ENCODE results near the gene KAT6B. TPM values are rescaled to one million over a fixed set of nuclear protein-coding genes. Genes with fewer than 3 reads are reported as not detected.

Gene KAT6B
- total and polyA plus RNA-seq, 4 donors, result 5.0 to 161 (median 21.0) TPM

DNA sequence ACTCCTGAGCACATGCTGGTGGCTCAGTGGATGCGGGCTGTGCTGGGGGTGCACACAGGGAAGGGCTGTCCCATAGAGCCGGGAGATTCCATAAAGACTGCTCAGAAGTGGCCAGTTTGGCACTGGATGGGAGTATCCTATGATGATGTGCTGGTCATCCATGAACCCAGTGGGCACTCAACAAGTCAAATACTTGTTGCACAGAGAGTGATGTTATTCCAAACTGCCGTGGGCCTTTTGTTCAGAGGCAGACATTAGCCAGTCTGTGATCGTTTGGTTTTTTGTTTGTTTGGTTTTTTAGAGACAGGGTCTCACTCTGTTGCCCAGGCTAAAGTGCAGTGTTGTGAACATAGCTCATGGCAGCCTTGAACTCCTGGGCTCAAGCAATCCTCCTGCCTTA lies 254.2 kb downstream of the KAT6B start:
- Histone ChIP-seq H3K4me3 (no peak overlapping the region), H3K9ac (ENCODE audit: insufficient read depth in 1 of 2, low read length in 2 of 2) (no peak overlapping the region), H3K27ac (ENCODE audit: low read depth in 1 of 2, low read length in 1 of 2) (no peak overlapping the region), H3K36me3 (ENCODE audit: control insufficient read depth in 4 of 4, insufficient read depth in 4 of 4, low read length in 4 of 4) (no peaks in the 10 kb centered on the region), H3K27me3 (ENCODE audit: control insufficient read depth in 3 of 3, insufficient read depth in 3 of 3, low read length in 2 of 3) (no peaks in the 10 kb centered on the region), H3K9me3 (ENCODE audit: control insufficient read depth in 4 of 4, insufficient read depth in 3 of 4, low read length in 3 of 4) (peaks cover 0 to 6% (median 2%) of the 10 kb centered on the region in 4 donors), H3K4me1 (ENCODE audit: control insufficient read depth in 5 of 5, insufficient read depth in 5 of 5, low read length in 5 of 5) (peaks cover 0 to 26% (median 6%) of the 10 kb centered on the region in 5 donors)
- no peak for DNase-seq
- TF ChIP-seq, protein P1, sequence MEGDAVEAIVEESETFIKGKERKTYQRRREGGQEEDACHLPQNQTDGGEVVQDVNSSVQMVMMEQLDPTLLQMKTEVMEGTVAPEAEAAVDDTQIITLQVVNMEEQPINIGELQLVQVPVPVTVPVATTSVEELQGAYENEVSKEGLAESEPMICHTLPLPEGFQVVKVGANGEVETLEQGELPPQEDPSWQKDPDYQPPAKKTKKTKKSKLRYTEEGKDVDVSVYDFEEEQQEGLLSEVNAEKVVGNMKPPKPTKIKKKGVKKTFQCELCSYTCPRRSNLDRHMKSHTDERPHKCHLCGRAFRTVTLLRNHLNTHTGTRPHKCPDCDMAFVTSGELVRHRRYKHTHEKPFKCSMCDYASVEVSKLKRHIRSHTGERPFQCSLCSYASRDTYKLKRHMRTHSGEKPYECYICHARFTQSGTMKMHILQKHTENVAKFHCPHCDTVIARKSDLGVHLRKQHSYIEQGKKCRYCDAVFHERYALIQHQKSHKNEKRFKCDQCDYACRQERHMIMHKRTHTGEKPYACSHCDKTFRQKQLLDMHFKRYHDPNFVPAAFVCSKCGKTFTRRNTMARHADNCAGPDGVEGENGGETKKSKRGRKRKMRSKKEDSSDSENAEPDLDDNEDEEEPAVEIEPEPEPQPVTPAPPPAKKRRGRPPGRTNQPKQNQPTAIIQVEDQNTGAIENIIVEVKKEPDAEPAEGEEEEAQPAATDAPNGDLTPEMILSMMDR (IDR thresholded peaks at IDR 0.05; ENCODE audit: control extremely low read depth, extremely low read depth), result no peak
- 94 to 97% methylated on average over 4 of the region's 4 CpGs for WGBS, 2 donors
- no peak for ATAC-seq (ENCODE audit: insufficient read depth, low FRiP score)

DNA sequence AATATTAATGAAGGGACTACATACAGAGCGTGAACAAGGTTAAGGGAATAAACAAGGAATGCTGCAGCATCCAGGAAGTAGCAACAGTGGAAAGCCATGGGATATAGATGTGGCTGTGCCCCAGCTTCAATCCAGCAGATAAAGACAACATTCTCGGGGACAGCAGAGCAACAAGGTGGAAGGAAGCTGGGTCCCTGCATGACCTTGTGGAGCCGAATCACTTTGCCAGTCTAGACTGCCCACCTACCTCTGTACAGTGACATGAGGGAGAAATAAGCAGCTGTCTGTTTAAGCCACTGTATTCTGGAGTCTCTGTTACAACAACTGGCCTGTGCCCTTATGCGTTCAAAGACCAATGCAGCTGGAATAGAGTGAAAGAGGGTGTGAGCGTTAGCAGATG lies 255.0 kb downstream of the KAT6B start:
- WGBS, 2 donors, result 94 to 99% methylated on average over 5 of the region's 5 CpGs
- H3K9me3 ChIP-seq (ENCODE audit: control insufficient read depth in 4 of 4, insufficient read depth in 3 of 4, low read length in 3 of 4), result peaks cover 0 to 6% (median 2%) of the 10 kb centered on the region in 4 donors
- TF ChIP-seq, protein P1 (IDR thresholded peaks at IDR 0.05; ENCODE audit: control extremely low read depth, extremely low read depth), result no peak

More for the DNA sequence above, 255.0 kb downstream of the KAT6B start:
- DNase-seq (no peak), ATAC-seq (ENCODE audit: insufficient read depth, low FRiP score) (no peak)
- H3K4me3 ChIP-seq, result no peak overlapping the region
- H3K4me1 ChIP-seq (ENCODE audit: control insufficient read depth in 5 of 5, insufficient read depth in 5 of 5, low read length in 5 of 5), result peaks cover 0 to 26% (median 6%) of the 10 kb centered on the region in 5 donors
- no peak overlapping the region for H3K27ac ChIP-seq (ENCODE audit: low read depth in 1 of 2, low read length in 1 of 2)
- no peaks in the 10 kb centered on the region for H3K27me3 ChIP-seq (ENCODE audit: control insufficient read depth in 3 of 3, insufficient read depth in 3 of 3, low read length in 2 of 3)
- no peaks in the 10 kb centered on the region for H3K36me3 ChIP-seq (ENCODE audit: control insufficient read depth in 4 of 4, insufficient read depth in 4 of 4, low read length in 4 of 4)
- H3K9ac ChIP-seq (ENCODE audit: insufficient read depth in 1 of 2, low read length in 2 of 2), result no peak overlapping the region

Data from lung (tissue), 12 donors.